Epithelial cell of esophagus (primary cell): ENCODE results near the gene OR5K4.

Experiments used
- DNase-seq: peaks from one replicate; pipeline ENCODE4 v3.0.0; 2010; ENCODE audit warnings: low read depth
- H3K4me3 ChIP-seq: 2 replicates; pipeline ENCODE4 v1.5.1; 2011; ENCODE audit warnings: mild to moderate bottlenecking, low read length, control low read depth
- CTCF ChIP-seq: IDR thresholded peaks from 2 replicates; pipeline ENCODE4 v1.5.1; 2011; ENCODE audit warnings: low read depth, mild to moderate bottlenecking, low read length, control low read depth, inconsistent platforms; ENCODE audit not compliant: insufficient read depth; ENCODE audit errors: missing control alignments

The OR5K4 gene

GRCh38 chr3:98343647-98344507 is 9.8 kb upstream of the OR5K4 start:
- peak; percentile 72 for DNase-seq
- no peak overlapping the region for H3K4me3 ChIP-seq
- peak; percentile 78 for TF ChIP-seq CTCF

- no peak for DNase-seq
- TF ChIP-seq CTCF: no peak
- H3K4me3 ChIP-seq: no peak overlapping the region
These were observed 3.6 kb upstream of the OR5K4 start for GRCh38 chr3:98350082-98350481.

DNA sequence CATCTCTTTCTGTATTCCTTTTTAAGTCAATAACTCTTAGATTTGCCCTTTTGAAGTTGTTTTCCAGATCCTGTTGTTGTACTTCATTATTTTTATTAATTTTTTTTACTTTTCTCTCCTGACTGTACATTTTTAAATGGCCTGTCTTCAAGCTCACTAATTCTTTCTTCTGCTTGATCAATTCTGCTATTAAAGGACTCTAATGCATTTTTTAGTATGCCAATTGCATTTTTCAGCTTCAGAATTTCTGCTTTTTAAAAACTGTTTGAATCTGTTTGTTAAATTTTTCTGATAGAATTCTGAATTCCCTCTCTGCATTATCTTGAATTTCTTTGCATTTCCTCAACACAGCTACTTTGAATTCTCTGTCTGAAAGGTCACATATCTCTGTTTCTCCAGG is 5.6 kb downstream of the OR5K4 start:
- H3K4me3 ChIP-seq: no peak overlapping the region
- TF ChIP-seq CTCF: no peak
- DNase-seq: no peak

- no peak for TF ChIP-seq CTCF
- H3K4me3 ChIP-seq: no peak overlapping the region
- DNase-seq: peak; percentile 75
These were observed 6.5 kb downstream of the OR5K4 start for GRCh38 chr3:98359993-98360675.

- no peak overlapping the region for H3K4me3 ChIP-seq
- DNase-seq: peak; percentile 33
- TF ChIP-seq CTCF: no peak
These were observed 7.0 kb downstream of the OR5K4 start for GRCh38 chr3:98360681-98361080.

GRCh38 chr3:98361289-98361688 is 7.6 kb downstream of the OR5K4 start:
- no peak for DNase-seq
- no peak for TF ChIP-seq CTCF
- no peak overlapping the region for H3K4me3 ChIP-seq
